Trophoblast cell (in vitro differentiated cells and primary cell): ENCODE data around the gene LMBR1L.
A peak's percentile ranks its signal among the peaks of the same experiment; 100 is the strongest.

Source experiments
- DNase-seq, 2 donors: peaks; one replicate each; pipeline ENCODE4 v3.0.0-alpha.2; 2016
- H2AFZ ChIP-seq: 2 replicates; pipeline ENCODE4 v1.6.1; 2013; ENCODE audit warnings: low read length, moderate library complexity, mild to moderate bottlenecking; ENCODE audit not compliant: insufficient read depth, poor library complexity
- H2AK5ac ChIP-seq: 2 replicates; pipeline ENCODE4 v1.6.1; 2013; ENCODE audit warnings: mild to moderate bottlenecking, low read length
- H2BK120ac ChIP-seq: 2 replicates; pipeline ENCODE4 v1.6.1; 2013; ENCODE audit warnings: low read length, mild to moderate bottlenecking, moderate library complexity; ENCODE audit not compliant: insufficient read depth, poor library complexity
- H2BK12ac ChIP-seq: 2 replicates; pipeline ENCODE4 v1.6.1; 2013; ENCODE audit warnings: mild to moderate bottlenecking, low read length, moderate library complexity
- H2BK5ac ChIP-seq: 2 replicates; pipeline ENCODE4 v1.6.1; 2013; ENCODE audit warnings: low read length, low read depth, moderate library complexity, mild to moderate bottlenecking; ENCODE audit not compliant: poor library complexity
- H3K14ac ChIP-seq: 2 replicates; pipeline ENCODE4 v1.6.1; 2013; ENCODE audit warnings: mild to moderate bottlenecking, low read length
- H3K18ac ChIP-seq: 2 replicates; pipeline ENCODE4 v1.6.1; 2013; ENCODE audit warnings: mild to moderate bottlenecking, low read length
- H3K23ac ChIP-seq: 2 replicates; pipeline ENCODE4 v1.6.1; 2013; ENCODE audit warnings: low read length
- H3K27ac ChIP-seq: 2 replicates; pipeline ENCODE4 v1.5.1; 2013; ENCODE audit warnings: low read depth, mild to moderate bottlenecking, inconsistent platforms, low read length, moderate library complexity
- H3K27me3 ChIP-seq: 2 replicates; pipeline ENCODE4 v1.6.1; 2013; ENCODE audit warnings: inconsistent platforms, mild to moderate bottlenecking, low read length, moderate library complexity; ENCODE audit not compliant: insufficient read depth
- H3K36me3 ChIP-seq, 2 experiments: 1 replicate in 1 of 2; 2 replicates in 1 of 2; pipeline ENCODE4 v1.6.1; 2013; ENCODE audit warnings: low read length in 2 of 2, mild to moderate bottlenecking in 2 of 2, moderate library complexity in 1 of 2; ENCODE audit not compliant: insufficient read depth in 2 of 2, control insufficient read depth in 1 of 2
- H3K4ac ChIP-seq: 2 replicates; pipeline ENCODE4 v1.6.1; 2013; ENCODE audit warnings: low read depth, mild to moderate bottlenecking, low read length, moderate library complexity
- H3K4me1 ChIP-seq, 2 experiments: 1 replicate in 1 of 2; 2 replicates in 1 of 2; pipeline ENCODE4 v1.6.1; 2013; ENCODE audit warnings: low read length in 2 of 2, mild to moderate bottlenecking in 2 of 2, moderate library complexity in 1 of 2; ENCODE audit not compliant: insufficient read depth in 2 of 2, control insufficient read depth in 1 of 2
- H3K4me2 ChIP-seq: 2 replicates; pipeline ENCODE4 v1.6.1; 2013; ENCODE audit warnings: inconsistent platforms, mild to moderate bottlenecking, low read length, moderate library complexity
- H3K4me3 ChIP-seq: 2 replicates; pipeline ENCODE4 v1.5.1; 2013; ENCODE audit warnings: mild to moderate bottlenecking, low read depth, low read length, inconsistent platforms
- H3K79me1 ChIP-seq: one replicate; pipeline ENCODE4 v1.6.1; 2013; ENCODE audit warnings: low read length
- H3K79me2 ChIP-seq: 2 replicates; pipeline ENCODE4 v1.6.1; 2013; ENCODE audit warnings: low read length, mild to moderate bottlenecking; ENCODE audit not compliant: control insufficient read depth, insufficient read depth, poor library complexity
- H3K9ac ChIP-seq: 2 replicates; pipeline ENCODE4 v1.6.1; 2013; ENCODE audit warnings: mild to moderate bottlenecking, low read length
- H3K9me3 ChIP-seq: 2 replicates; pipeline ENCODE4 v1.6.1; 2013; ENCODE audit warnings: low read depth, mild to moderate bottlenecking, control low read depth, inconsistent platforms, low read length; ENCODE audit not compliant: insufficient read depth
- H4K12ac ChIP-seq: 2 replicates; pipeline ENCODE4 v1.6.1; 2013; ENCODE audit warnings: low read depth, mild to moderate bottlenecking, low read length, moderate library complexity
- H4K8ac ChIP-seq: 2 replicates; pipeline ENCODE4 v1.6.1; 2013; ENCODE audit warnings: low read depth, mild to moderate bottlenecking, low read length, moderate library complexity
- H4K91ac ChIP-seq: one replicate; pipeline ENCODE4 v1.6.1; 2013; ENCODE audit warnings: low read depth, mild to moderate bottlenecking, low read length, moderate library complexity
- WGBS: extraction: QIAGEN DNeasy Blood & Tissue Kit; methylation state at CpG from one replicate; pipeline ENCODE4 v1.1.7; 2013; ENCODE audit warnings: missing lambda C conversion rate; ENCODE audit not compliant: insufficient read length, insufficient coverage; ENCODE audit errors: extremely low coverage; 5-methylcytosine and 5-hydroxymethylcytosine counted together

Gene LMBR1L

DNA sequence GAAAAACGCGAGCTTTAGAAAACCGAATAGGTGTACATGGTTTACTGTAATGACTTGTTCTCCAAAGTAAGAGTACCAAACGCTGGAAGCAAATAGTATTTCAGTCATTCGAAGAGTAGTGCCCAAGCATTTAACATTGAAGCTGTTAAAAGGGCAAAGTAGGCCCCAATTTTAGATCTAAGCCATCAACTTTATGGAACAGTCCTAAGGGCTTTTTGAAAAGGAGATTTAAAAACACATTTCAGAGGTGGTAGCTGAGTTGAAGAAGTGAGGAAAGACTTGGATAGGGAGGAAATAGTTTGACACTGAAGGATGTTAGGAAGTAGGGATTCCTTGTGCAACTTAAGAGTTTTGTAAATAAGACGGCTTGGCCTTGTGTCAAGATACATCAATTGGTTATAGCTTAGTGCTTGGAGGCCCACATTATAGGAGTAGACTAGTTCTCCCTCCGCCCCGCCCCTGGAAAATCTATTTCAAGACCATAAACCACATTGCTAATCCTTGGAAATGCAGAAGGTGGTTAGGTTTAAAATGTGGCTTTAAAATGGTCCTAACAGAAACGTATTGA lies 21.3 kb upstream of the LMBR1L start:
- no peak overlapping the region for H3K23ac ChIP-seq
- H3K9me3 ChIP-seq, result peaks cover 3% of the 10 kb centered on the region
- H2AFZ ChIP-seq, result peak overlapping the region; percentile 77
- H3K4me2 ChIP-seq, result peak overlapping the region; percentile 62
- WGBS, result no CpG with 5 or more reads among the region's 9 CpGs
- no peak overlapping the region for H2AK5ac ChIP-seq
- H3K14ac ChIP-seq, result no peak overlapping the region
- H2BK12ac ChIP-seq, result no peak overlapping the region
- H4K91ac ChIP-seq, result no peak overlapping the region
- H3K4ac ChIP-seq, result no peak overlapping the region
- H3K79me1 ChIP-seq, result peaks cover 8% of the 10 kb centered on the region
- H3K4me1 ChIP-seq, result peaks cover 4 to 5% of the 10 kb centered on the region in 2 experiments
- H3K36me3 ChIP-seq, result peaks cover 22 to 27% of the 10 kb centered on the region in 2 experiments
- DNase-seq, result no peak
- no peak overlapping the region for H3K4me3 ChIP-seq
- no peak overlapping the region for H4K12ac ChIP-seq
- H3K79me2 ChIP-seq, result peaks cover 8% of the 10 kb centered on the region
- no peak overlapping the region for H2BK120ac ChIP-seq
- H4K8ac ChIP-seq, result no peak overlapping the region
- no peak overlapping the region for H3K18ac ChIP-seq
- no peak overlapping the region for H3K9ac ChIP-seq
- H2BK5ac ChIP-seq, result no peak overlapping the region
- no peak overlapping the region for H3K27ac ChIP-seq
- H3K27me3 ChIP-seq, result no peaks in the 10 kb centered on the region

DNA sequence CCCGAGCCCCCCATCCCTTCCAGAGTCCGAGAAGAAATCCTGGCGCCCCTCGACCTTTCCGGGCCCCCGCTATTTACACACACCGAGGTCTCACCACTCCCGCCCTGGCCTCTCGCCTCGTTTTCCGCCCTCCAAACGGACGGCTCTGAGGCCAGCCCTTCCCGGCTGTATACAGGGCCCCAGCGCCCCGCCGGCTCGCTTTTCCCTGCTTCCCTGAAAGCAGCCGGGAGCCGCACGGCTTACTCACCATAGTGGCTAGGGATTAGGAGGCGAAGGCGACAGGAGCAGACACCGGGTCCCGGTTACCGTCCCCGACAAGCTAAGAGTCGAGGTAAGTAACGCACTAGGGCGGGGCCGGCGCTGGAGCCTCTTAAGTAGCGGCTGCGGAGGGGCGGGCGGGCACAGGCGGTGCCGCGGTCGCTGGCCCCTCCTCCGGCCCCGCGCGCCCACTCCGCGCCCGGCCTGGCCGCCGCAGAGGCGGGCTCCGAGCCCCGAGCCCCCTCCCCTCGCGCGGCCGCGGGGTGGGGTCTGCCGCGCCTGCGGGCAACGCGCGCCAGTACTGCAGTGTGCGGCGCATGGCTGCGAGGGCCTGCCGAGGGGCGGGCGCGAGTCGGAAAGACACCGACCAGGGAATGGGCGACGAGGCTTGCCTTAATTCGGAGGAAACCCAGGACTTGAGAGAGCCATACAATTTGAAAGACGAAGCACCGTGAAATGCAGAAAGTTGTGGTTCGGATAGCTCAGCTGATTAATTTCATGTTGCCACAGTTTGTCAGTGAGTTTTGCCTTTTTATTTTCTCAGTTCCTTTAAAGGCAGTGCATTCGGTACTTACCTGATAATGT lies 20.6 kb upstream of the LMBR1L start, which contains the start of gene TUBA1B:
Gene TUBA1B (minus strand): TSS at position 345 of the 843 bp plus-strand sequence. CDS start 95 bp downstream, at position 250.
- peak; percentile 86 to 92 for DNase-seq
- no peak within 1 kb of the TSS for H2BK12ac ChIP-seq
- H3K23ac ChIP-seq, result no peak within 1 kb of the TSS
- no peaks in the 10 kb centered on the region for H3K27me3 ChIP-seq
- H2AFZ ChIP-seq, result peak within 1 kb of the TSS; percentile 77
- H2AK5ac ChIP-seq, result peak within 1 kb of the TSS; percentile 92
- peak within 1 kb of the TSS; percentile 93 for H2BK5ac ChIP-seq
- peak within 1 kb of the TSS; percentile 99 for H3K9ac ChIP-seq
- peak within 1 kb of the TSS; percentile 84 for H2BK120ac ChIP-seq
- H3K14ac ChIP-seq, result peak within 1 kb of the TSS; percentile 99
- H3K4me2 ChIP-seq, result peak within 1 kb of the TSS; percentile 80
- WGBS, result no CpG with 5 or more reads among the region's 79 CpGs
- H4K12ac ChIP-seq, result peak within 1 kb of the TSS; percentile 88
- peak within 1 kb of the TSS; percentile 93 for H4K8ac ChIP-seq
- H4K91ac ChIP-seq, result peak within 1 kb of the TSS; percentile 98
- peak within 1 kb of the TSS; percentile 99 for H3K4me3 ChIP-seq
- peaks cover 8% of the 10 kb centered on the region for H3K79me1 ChIP-seq
- H3K36me3 ChIP-seq, result peaks cover 22 to 28% of the 10 kb centered on the region in 2 experiments
- peaks cover 8% of the 10 kb centered on the region for H3K79me2 ChIP-seq
- H3K18ac ChIP-seq, result peak within 1 kb of the TSS; percentile 95
- peak within 1 kb of the TSS; percentile 89 for H3K27ac ChIP-seq
- H3K4me1 ChIP-seq, result peaks cover 4 to 5% of the 10 kb centered on the region in 2 experiments
- H3K4ac ChIP-seq, result peak within 1 kb of the TSS; percentile 96
- peaks cover 3% of the 10 kb centered on the region for H3K9me3 ChIP-seq

- peak; percentile 94 to 97 for DNase-seq
- Histone ChIP-seq H3K79me2 (peaks cover 8% of the 10 kb centered on the region), H3K14ac (peak overlapping the region; percentile 99), H3K4me3 (peak overlapping the region; percentile 99), H3K9ac (peak overlapping the region; percentile 99), H3K27ac (peak overlapping the region; percentile 89), H2BK120ac (peak overlapping the region; percentile 84), H3K4me2 (peak overlapping the region; percentile 80), H2BK5ac (peak overlapping the region; percentile 93), H2AK5ac (peak overlapping the region; percentile 92), H3K18ac (peak overlapping the region; percentile 95), H3K79me1 (peaks cover 8% of the 10 kb centered on the region), H2AFZ (peak overlapping the region; percentile 75), H3K23ac (no peak overlapping the region), H4K12ac (peak overlapping the region; percentile 88), H3K9me3 (peaks cover 3% of the 10 kb centered on the region), H3K36me3 (peaks cover 22 to 28% of the 10 kb centered on the region in 2 experiments), H2BK12ac (no peak overlapping the region), H3K27me3 (no peaks in the 10 kb centered on the region), H4K91ac (peak overlapping the region; percentile 98), H4K8ac (peak overlapping the region; percentile 93), H3K4me1 (peaks cover 4 to 5% of the 10 kb centered on the region in 2 experiments), H3K4ac (peak overlapping the region; percentile 96)
- WGBS, result no CpG with 5 or more reads among the region's 66 CpGs
These were observed 19.8 kb upstream of the LMBR1L start for GRCh38 chr12:49130151-49131050.
